ENCODE data around the gene KIF3A.

- TF ChIP-seq POLR2A (IDR thresholded peaks at IDR 0.05; ENCODE audit: low read length) (no peak), GATA1 (IDR thresholded peaks at IDR 0.05; ENCODE audit: low read depth, low read length) (no peak)
Observed at GRCh38 chr5:132708645-132709044, 28.7 kb downstream of the KIF3A start.

All from erythroblast (primary cell).